Renal cortical epithelial cell (primary cell): ENCODE results near the gene BLNK. TPM values are rescaled to one million over a fixed set of nuclear protein-coding genes. Genes with fewer than 3 reads are reported as not detected.

ENCODE experiments used
- total RNA-seq: library from RNA; depleted of rRNA; stranded (reverse); fragments of >200 nt; gene quantifications from 2 replicates; pipeline ENCODE4 v1.2.3, GENCODE V29; 2014

BLNK gene
- total RNA-seq, 1 donor from 2014 or later = 2.8 TPM

Other genes starting within 250 kb of the BLNK start
- 11.6 and 13.9 TPM in 2 replicates for gene CCNJ, start 228.0 kb downstream of the BLNK start, total RNA-seq
- gene ZNF518A, start 141.3 kb downstream of the BLNK start, total RNA-seq = 16.5 and 29.3 TPM in 2 replicates
- gene DNTT, start 32.9 kb upstream of the BLNK start, total RNA-seq = not detected in 2 replicates
- 0.05 TPM in 1 of 2 replicates, not detected in the other for gene OPALIN, start 87.4 kb upstream of the BLNK start, total RNA-seq
- 14.1 and 21.4 TPM in 2 replicates for gene TLL2, start 242.4 kb upstream of the BLNK start, total RNA-seq